ENCODE data around the gene EPAS1. TPM values are rescaled to one million over a fixed set of nuclear protein-coding genes. Genes with fewer than 3 reads are reported as not detected.

EPAS1 gene
- polyA plus RNA-seq, 1 of the 3 experiments (the other 2 are of a cell fraction) = 69.2 TPM

- H3K27ac ChIP-seq (ENCODE audit: low read depth in 2 of 2, low read length in 1 of 2) = no peak overlapping the region; a peak in 1 of 4 replicates
- WGBS (ENCODE audit: low lambda C conversion rate) = 96% methylated on average over 13 of the region's 13 CpGs
- H3K27me3 ChIP-seq (ENCODE audit: insufficient read depth) = no peaks in the 10 kb centered on the region
- no peak overlapping the region for H3K4me2 ChIP-seq
- H3K9me2 ChIP-seq = no peaks in the 10 kb centered on the region
- peaks cover 4% of the 10 kb centered on the region for H3F3A ChIP-seq (replicated peaks; ENCODE audit: insufficient read depth)
- peaks cover 0 to 3% of the 10 kb centered on the region in 2 experiments; a peak in 1 of 4 replicates for H3K4me1 ChIP-seq (ENCODE audit: control insufficient read depth in 1 of 2, insufficient read depth in 2 of 2, low read depth in 1 of 2, low read length in 1 of 2)
- no peaks in the 10 kb centered on the region for H3K9me3 ChIP-seq
- ChIA-PET CTCF (interaction anchor here (1.0 to 2.5 kb wide), 5 partner anchors 11 to 379 kb away, joined by 3 to 6 read pairs (median 3); no protein-coding TSS in a partner anchor), POLR2A (no interaction called here)
- no peaks in the 10 kb centered on the region for H4K20me1 ChIP-seq (ENCODE audit: insufficient read depth)
- H3K4me3 ChIP-seq (ENCODE audit: low read depth in 2 of 2, low read length in 1 of 2) = no peak overlapping the region
- no peak overlapping the region for H3K9ac ChIP-seq
- H2AFZ ChIP-seq (ENCODE audit: low read depth) = no peak overlapping the region
- H3K79me2 ChIP-seq (ENCODE audit: insufficient read depth) = no peaks in the 10 kb centered on the region
- TF ChIP-seq SMC3 (IDR thresholded peaks at IDR 0.05; ENCODE audit: low read depth, low read length) (no peak), PBX3 (IDR thresholded peaks at IDR 0.05) (no peak), YY1 (IDR thresholded peaks at IDR 0.05; ENCODE audit: low read depth) (no peak), GATA2 (CRISPR knock-in tag; IDR thresholded peaks at IDR 0.05) (no peak)
- H3K36me3 ChIP-seq (replicated peaks in 1 of 2; ENCODE audit: control insufficient read depth in 1 of 2, insufficient read depth in 2 of 2, low read length in 1 of 2) = peaks cover 26 to 42% of the 10 kb centered on the region in 2 experiments
- no peak for DNase-seq
These were observed 92.3 kb downstream of the EPAS1 start for GRCh38 chr2:46389417-46389916.

GRCh38 chr2:46390036-46390435, 92.8 kb downstream of the EPAS1 start:
- Histone ChIP-seq H3K27ac (ENCODE audit: low read depth in 2 of 2, low read length in 1 of 2) (no peak overlapping the region; a peak in 1 of 4 replicates), H2AFZ (ENCODE audit: low read depth) (no peak overlapping the region), H3K36me3 (replicated peaks in 1 of 2; ENCODE audit: control insufficient read depth in 1 of 2, insufficient read depth in 2 of 2, low read length in 1 of 2) (peaks cover 20 to 36% of the 10 kb centered on the region in 2 experiments), H3K4me1 (ENCODE audit: control insufficient read depth in 1 of 2, insufficient read depth in 2 of 2, low read depth in 1 of 2, low read length in 1 of 2) (peaks cover 0 to 3% of the 10 kb centered on the region in 2 experiments; a peak in 1 of 4 replicates), H3K27me3 (ENCODE audit: insufficient read depth) (no peaks in the 10 kb centered on the region), H3F3A (replicated peaks; ENCODE audit: insufficient read depth) (peaks cover 4% of the 10 kb centered on the region), H3K9me3 (no peaks in the 10 kb centered on the region), H3K4me3 (ENCODE audit: low read depth in 2 of 2, low read length in 1 of 2) (no peak overlapping the region), H3K4me2 (no peak overlapping the region), H3K79me2 (ENCODE audit: insufficient read depth) (no peaks in the 10 kb centered on the region), H4K20me1 (ENCODE audit: insufficient read depth) (no peaks in the 10 kb centered on the region), H3K9ac (no peak overlapping the region), H3K9me2 (no peaks in the 10 kb centered on the region)
- ChIA-PET POLR2A (interaction anchor here (0.8 kb wide), 1 partner anchor 12 kb away, joined by 3 read pairs; no protein-coding TSS in a partner anchor), CTCF (interaction anchor here (0.9 to 2.5 kb wide), 5 partner anchors 11 to 96 kb away, joined by 3 to 6 read pairs (median 3); no protein-coding TSS in a partner anchor)
- no peak for DNase-seq
- 85% methylated on average over 3 of the region's 3 CpGs for WGBS (ENCODE audit: low lambda C conversion rate)
- TF ChIP-seq IRF3 (IDR thresholded peaks at IDR 0.05; ENCODE audit: low read depth, low read length) (no peak), SIN3A (IDR thresholded peaks at IDR 0.05; ENCODE audit: borderline replicate concordance, low read depth, low read length) (no peak), POLR2AphosphoS5 (IDR thresholded peaks at IDR 0.05; ENCODE audit: low read depth, low read length) (no peak), GABPA (IDR thresholded peaks at IDR 0.05; ENCODE audit: low read depth) (no peak), RFX5 (IDR thresholded peaks at IDR 0.05; ENCODE audit: low read length) (no peak), PBX3 (IDR thresholded peaks at IDR 0.05) (no peak), RCOR1 (IDR thresholded peaks at IDR 0.05; ENCODE audit: low read length) (no peak), MAX (IDR thresholded peaks at IDR 0.05; ENCODE audit: low read depth) (no peak), EP300 (IDR thresholded peaks at IDR 0.05; ENCODE audit: borderline replicate concordance in 1 of 2, low read depth in 1 of 2, low read length in 1 of 2) (no peak), CTCF (IDR thresholded peaks at IDR 0.05) (no peak), ZBTB33 (IDR thresholded peaks at IDR 0.05; ENCODE audit: borderline replicate concordance, low read depth) (no peak)
